SK-N-SH treated with all-trans-retinoic acid at 6 μM for 48 hours (cell line): Measurements from ENCODE around the gene STARD3.

ENCODE experiments used
- ATAC-seq: fragments of 200-7000 bp; cut with Tn5 transposase; 3 replicates; pipeline ENCODE4 v1.9.1; 2020; ENCODE audit warnings: mild to moderate bottlenecking, moderate library complexity
- ARNTL ChIP-seq: fragments of 450-650 bp; formaldehyde crosslinking; IDR thresholded peaks from 2 replicates; pipeline ENCODE4 v1.5.0; 2020; ENCODE audit warnings: low read depth, mild to moderate bottlenecking, moderate library complexity, borderline replicate concordance
- BACH2 ChIP-seq: fragments of 250-450 bp; sonication (Bioruptor Pico); IDR thresholded peaks from 2 replicates; pipeline ENCODE4 v1.9.0; 2021; ENCODE audit warnings: mild to moderate bottlenecking, borderline replicate concordance
- CSDC2 ChIP-seq: fragments of 250-450 bp; sonication (Bioruptor Pico); IDR thresholded peaks from 2 replicates; pipeline ENCODE4 v1.5.0; 2020; ENCODE audit warnings: mild to moderate bottlenecking, moderate library complexity
- ESRRG ChIP-seq: fragments of 250-450 bp; sonication (Bioruptor Pico); IDR thresholded peaks from 2 replicates; pipeline ENCODE4 v1.6.1; 2021; ENCODE audit warnings: mild to moderate bottlenecking
- OSR1 ChIP-seq: fragments of 250-450 bp; sonication (Bioruptor Pico); IDR thresholded peaks from 2 replicates; pipeline ENCODE4 v1.8.0; 2022; ENCODE audit warnings: moderate library complexity, mild to moderate bottlenecking, inconsistent platforms
- PPARA ChIP-seq: fragments of 250-450 bp; sonication (Bioruptor Pico); IDR thresholded peaks from 2 replicates; pipeline ENCODE4 v1.5.0; 2020; ENCODE audit warnings: mild to moderate bottlenecking, borderline replicate concordance
- RARB ChIP-seq: fragments of 250-450 bp; sonication (Bioruptor Pico); IDR thresholded peaks from 2 replicates; pipeline ENCODE4 v1.8.0; 2021; ENCODE audit warnings: mild to moderate bottlenecking, moderate library complexity
- SNAI2 ChIP-seq: fragments of 250-450 bp; sonication (Bioruptor Pico); IDR thresholded peaks from 2 replicates; pipeline ENCODE4 v1.5.0; 2020; ENCODE audit warnings: mild to moderate bottlenecking, moderate library complexity
- TOX ChIP-seq: fragments of 250-450 bp; sonication (Bioruptor Pico); IDR thresholded peaks from 2 replicates; pipeline ENCODE4 v1.8.0; 2021; ENCODE audit warnings: mild to moderate bottlenecking, moderate library complexity, borderline replicate concordance
- ZC3H10 ChIP-seq: fragments of 250-450 bp; sonication (Bioruptor Pico); IDR thresholded peaks from 2 replicates; pipeline ENCODE4 v1.5.1; 2021; ENCODE audit warnings: mild to moderate bottlenecking, moderate library complexity
- ZFP3 ChIP-seq: fragments of 250-450 bp; sonication (Bioruptor Pico); IDR thresholded peaks from 2 replicates; pipeline ENCODE4 v1.5.0; 2020; ENCODE audit warnings: mild to moderate bottlenecking, moderate library complexity
- ZFP30 ChIP-seq: fragments of 450-650 bp; formaldehyde crosslinking; IDR thresholded peaks from 2 replicates; pipeline ENCODE4 v1.5.0; 2022; ENCODE audit warnings: mild to moderate bottlenecking, moderate library complexity
- ZNF565 ChIP-seq: fragments of 450-650 bp; formaldehyde crosslinking; conservative IDR thresholded peaks from 2 replicates; pipeline ENCODE4 v1.5.0; 2020; ENCODE audit warnings: low read depth, mild to moderate bottlenecking, moderate library complexity
- ZNF70 ChIP-seq: fragments of 450-650 bp; formaldehyde crosslinking; IDR thresholded peaks from 2 replicates; pipeline ENCODE4 v1.5.0; 2020; ENCODE audit warnings: mild to moderate bottlenecking, moderate library complexity
- ZNF8 ChIP-seq: fragments of 450-650 bp; formaldehyde crosslinking; IDR thresholded peaks from 2 replicates; pipeline ENCODE4 v1.5.0; 2020; ENCODE audit warnings: mild to moderate bottlenecking, moderate library complexity
- TF ChIP-seq, protein P1 (sequence below): fragments of 250-450 bp; sonication (Bioruptor Pico); IDR thresholded peaks from 2 replicates; pipeline ENCODE4 v1.8.0; 2020; ENCODE audit warnings: mild to moderate bottlenecking, moderate library complexity, borderline replicate concordance
- TF ChIP-seq, protein P2 (sequence below): fragments of 250-450 bp; sonication (Bioruptor Pico); IDR thresholded peaks from 2 replicates; pipeline ENCODE4 v1.5.1; 2021; ENCODE audit warnings: mild to moderate bottlenecking, moderate library complexity
- TF ChIP-seq, protein P3 (sequence below): fragments of 250-450 bp; sonication (Bioruptor Pico); IDR thresholded peaks from 2 replicates; pipeline ENCODE4 v1.5.1; 2020; ENCODE audit warnings: low read depth, mild to moderate bottlenecking, moderate library complexity
- TF ChIP-seq, protein P4 (sequence below): fragments of 250-450 bp; sonication (Bioruptor Pico); IDR thresholded peaks from 2 replicates; pipeline ENCODE4 v1.8.0; 2021; ENCODE audit warnings: low read depth, mild to moderate bottlenecking, moderate library complexity, borderline replicate concordance

STARD3 gene

DNA sequence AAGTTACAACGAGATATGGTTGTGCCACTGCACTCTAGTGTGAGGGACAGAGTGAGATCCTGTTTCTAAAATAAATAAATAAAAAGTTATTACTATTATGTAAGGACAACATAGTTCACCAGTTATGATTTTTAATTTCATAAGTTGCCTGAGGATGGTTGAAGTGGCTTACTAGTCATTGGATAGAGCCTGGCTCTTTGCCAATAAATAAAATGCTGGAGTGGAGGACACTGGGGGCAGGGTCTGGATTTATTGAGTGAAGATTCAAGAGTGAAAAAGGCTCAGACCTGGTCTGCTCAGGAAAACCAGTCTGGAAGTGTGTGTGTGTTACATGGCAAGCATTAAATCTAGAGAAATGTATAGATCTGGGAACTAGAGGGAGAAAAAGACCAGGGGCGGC lies 2.1 kb downstream of the STARD3 start:
- TF ChIP-seq PPARA (CRISPR knock-in tag), result no peak
- no peak for TF ChIP-seq ZNF8
- TF ChIP-seq TOX, result no peak
- TF ChIP-seq ZNF70 (CRISPR knock-in tag), result no peak
- TF ChIP-seq, protein P1, sequence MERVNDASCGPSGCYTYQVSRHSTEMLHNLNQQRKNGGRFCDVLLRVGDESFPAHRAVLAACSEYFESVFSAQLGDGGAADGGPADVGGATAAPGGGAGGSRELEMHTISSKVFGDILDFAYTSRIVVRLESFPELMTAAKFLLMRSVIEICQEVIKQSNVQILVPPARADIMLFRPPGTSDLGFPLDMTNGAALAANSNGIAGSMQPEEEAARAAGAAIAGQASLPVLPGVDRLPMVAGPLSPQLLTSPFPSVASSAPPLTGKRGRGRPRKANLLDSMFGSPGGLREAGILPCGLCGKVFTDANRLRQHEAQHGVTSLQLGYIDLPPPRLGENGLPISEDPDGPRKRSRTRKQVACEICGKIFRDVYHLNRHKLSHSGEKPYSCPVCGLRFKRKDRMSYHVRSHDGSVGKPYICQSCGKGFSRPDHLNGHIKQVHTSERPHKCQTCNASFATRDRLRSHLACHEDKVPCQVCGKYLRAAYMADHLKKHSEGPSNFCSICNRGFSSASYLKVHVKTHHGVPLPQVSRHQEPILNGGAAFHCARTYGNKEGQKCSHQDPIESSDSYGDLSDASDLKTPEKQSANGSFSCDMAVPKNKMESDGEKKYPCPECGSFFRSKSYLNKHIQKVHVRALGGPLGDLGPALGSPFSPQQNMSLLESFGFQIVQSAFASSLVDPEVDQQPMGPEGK, result no peak
- TF ChIP-seq CSDC2 (CRISPR knock-in tag), result no peak
- TF ChIP-seq ZC3H10 (CRISPR knock-in tag), result no peak
- TF ChIP-seq, protein P2, sequence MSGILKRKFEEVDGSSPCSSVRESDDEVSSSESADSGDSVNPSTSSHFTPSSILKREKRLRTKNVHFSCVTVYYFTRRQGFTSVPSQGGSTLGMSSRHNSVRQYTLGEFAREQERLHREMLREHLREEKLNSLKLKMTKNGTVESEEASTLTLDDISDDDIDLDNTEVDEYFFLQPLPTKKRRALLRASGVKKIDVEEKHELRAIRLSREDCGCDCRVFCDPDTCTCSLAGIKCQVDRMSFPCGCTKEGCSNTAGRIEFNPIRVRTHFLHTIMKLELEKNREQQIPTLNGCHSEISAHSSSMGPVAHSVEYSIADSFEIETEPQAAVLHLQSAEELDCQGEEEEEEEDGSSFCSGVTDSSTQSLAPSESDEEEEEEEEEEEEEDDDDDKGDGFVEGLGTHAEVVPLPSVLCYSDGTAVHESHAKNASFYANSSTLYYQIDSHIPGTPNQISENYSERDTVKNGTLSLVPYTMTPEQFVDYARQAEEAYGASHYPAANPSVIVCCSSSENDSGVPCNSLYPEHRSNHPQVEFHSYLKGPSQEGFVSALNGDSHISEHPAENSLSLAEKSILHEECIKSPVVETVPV (CRISPR knock-in tag), result no peak
- ATAC-seq, result no peak

DNA sequence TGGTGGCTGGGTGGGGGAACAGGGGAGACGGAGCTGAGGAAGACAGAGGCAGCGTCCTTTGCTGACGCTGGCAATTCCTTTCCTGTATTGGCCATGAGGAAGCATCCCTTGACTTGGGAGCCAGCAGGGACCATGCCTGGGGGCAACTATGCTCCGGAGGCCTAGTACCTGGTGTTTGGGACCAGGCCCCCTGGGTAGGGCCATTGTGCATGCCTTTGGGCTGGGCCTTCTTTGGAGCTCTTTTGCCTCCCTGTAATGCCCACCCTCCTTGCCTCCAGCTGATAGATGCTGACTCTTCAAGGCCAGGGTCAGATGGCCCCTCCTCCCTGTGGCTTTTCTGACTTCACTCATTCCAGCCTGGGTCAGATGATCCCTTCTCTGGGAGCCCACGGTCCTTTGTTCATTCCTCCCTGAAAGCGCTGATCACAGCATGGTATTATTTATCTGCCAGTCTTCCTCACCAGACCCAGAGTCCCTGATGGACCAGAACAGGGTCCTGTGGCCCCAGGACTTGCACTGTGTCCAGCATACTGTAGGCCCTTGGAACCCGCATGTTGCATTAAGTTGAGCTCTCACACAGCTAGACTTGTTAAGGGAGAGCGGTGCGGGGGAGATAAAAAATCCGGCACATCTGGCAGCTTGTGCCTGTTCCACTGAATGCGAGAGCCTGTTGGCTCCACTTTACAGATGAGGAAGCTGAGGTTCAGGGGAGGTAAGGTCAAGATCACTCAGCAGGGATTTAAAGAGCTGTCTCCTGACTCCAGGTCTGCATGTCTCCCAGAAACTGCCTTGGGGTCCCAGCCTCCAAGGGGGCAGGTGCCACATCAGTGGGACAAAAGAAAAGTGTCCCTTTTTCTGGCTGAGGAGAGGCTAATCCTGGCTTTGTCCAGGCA lies 2.9 kb downstream of the STARD3 start:
- no peak for TF ChIP-seq ZNF70 (CRISPR knock-in tag)
- no peak for TF ChIP-seq BACH2
- TF ChIP-seq, protein P2 (CRISPR knock-in tag), result no peak
- TF ChIP-seq CSDC2 (CRISPR knock-in tag), result no peak
- TF ChIP-seq, protein P3, sequence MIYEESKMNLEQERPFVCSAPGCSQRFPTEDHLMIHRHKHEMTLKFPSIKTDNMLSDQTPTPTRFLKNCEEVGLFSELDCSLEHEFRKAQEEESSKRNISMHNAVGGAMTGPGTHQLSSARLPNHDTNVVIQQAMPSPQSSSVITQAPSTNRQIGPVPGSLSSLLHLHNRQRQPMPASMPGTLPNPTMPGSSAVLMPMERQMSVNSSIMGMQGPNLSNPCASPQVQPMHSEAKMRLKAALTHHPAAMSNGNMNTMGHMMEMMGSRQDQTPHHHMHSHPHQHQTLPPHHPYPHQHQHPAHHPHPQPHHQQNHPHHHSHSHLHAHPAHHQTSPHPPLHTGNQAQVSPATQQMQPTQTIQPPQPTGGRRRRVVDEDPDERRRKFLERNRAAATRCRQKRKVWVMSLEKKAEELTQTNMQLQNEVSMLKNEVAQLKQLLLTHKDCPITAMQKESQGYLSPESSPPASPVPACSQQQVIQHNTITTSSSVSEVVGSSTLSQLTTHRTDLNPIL, result no peak
- no peak for TF ChIP-seq PPARA (CRISPR knock-in tag)
- TF ChIP-seq ZNF8, result no peak
- TF ChIP-seq ZNF565 (CRISPR knock-in tag), result no peak
- TF ChIP-seq, protein P4, sequence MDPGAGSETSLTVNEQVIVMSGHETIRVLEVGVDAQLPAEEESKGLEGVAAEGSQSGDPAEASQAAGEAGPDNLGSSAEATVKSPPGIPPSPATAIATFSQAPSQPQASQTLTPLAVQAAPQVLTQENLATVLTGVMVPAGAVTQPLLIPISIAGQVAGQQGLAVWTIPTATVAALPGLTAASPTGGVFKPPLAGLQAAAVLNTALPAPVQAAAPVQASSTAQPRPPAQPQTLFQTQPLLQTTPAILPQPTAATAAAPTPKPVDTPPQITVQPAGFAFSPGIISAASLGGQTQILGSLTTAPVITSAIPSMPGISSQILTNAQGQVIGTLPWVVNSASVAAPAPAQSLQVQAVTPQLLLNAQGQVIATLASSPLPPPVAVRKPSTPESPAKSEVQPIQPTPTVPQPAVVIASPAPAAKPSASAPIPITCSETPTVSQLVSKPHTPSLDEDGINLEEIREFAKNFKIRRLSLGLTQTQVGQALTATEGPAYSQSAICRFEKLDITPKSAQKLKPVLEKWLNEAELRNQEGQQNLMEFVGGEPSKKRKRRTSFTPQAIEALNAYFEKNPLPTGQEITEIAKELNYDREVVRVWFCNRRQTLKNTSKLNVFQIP (CRISPR knock-in tag), result no peak
- no peak for TF ChIP-seq ZFP30
- no peak for ATAC-seq

DNA sequence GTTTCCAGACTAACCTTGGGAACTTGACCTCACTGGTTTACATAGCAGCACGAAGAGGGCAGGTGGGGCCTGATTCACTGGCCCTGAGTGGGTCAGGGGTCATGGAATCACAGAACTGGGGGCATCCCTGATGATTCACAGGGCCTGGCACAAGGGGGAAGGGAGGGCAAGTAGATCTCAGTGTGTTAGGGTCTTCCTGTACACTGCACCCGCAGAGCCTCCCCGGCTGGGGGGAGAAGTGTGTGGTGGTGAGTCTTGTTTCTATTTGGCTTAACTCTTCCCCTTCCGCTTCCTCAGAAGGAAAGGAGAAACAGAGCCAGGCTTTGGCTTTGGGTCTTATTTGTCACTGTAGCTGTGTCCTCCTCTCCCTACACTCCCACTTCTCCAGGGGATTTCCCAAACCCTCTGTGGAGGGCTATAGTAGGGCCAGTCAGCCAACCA lies 3.7 kb downstream of the STARD3 start:
- no peak for ATAC-seq
- TF ChIP-seq SNAI2 (CRISPR knock-in tag) (no peak), BACH2 (no peak), OSR1 (no peak), ZFP30 (no peak), ZFP3 (CRISPR knock-in tag) (no peak), ESRRG (CRISPR knock-in tag) (no peak), PPARA (CRISPR knock-in tag) (no peak), ARNTL (CRISPR knock-in tag) (no peak)

DNA sequence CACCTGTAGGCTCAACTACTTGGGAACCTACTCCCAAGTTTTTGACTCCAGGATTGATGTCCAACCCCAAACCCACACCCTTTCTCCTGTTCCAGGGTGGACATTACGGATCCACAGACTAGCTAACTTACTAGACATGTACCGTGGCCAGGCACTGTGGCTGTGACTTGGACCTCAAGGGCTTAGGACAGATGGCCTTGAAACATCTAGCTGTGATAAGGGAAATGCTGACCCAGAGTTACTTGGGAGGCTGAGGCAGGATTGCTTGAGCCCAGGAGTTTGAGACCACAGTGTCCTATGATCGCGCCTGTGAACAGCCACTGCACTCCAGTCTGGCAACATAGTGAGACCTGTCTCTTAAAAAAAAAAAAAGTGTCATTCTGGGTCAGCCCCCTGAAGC lies 4.2 kb downstream of the STARD3 start:
- TF ChIP-seq RARB (CRISPR knock-in tag), result no peak
- no peak for TF ChIP-seq ARNTL (CRISPR knock-in tag)
- no peak for TF ChIP-seq ZC3H10 (CRISPR knock-in tag)
- TF ChIP-seq CSDC2 (CRISPR knock-in tag), result no peak
- TF ChIP-seq TOX, result no peak
- TF ChIP-seq, protein P2 (CRISPR knock-in tag), result no peak
- TF ChIP-seq ZFP30, result no peak
- TF ChIP-seq ESRRG (CRISPR knock-in tag), result no peak
- no peak for TF ChIP-seq OSR1
- TF ChIP-seq SNAI2 (CRISPR knock-in tag), result no peak
- TF ChIP-seq, protein P4 (CRISPR knock-in tag), result no peak
- ATAC-seq, result no peak
